Measurements from ENCODE around the gene PARD3B. TPM values are rescaled to one million over a fixed set of nuclear protein-coding genes. Genes with fewer than 3 reads are reported as not detected.

Gene PARD3B
- total and polyA plus RNA-seq, 2 of the 4 experiments (the other 2 are of a cell fraction) = 3.3 to 15.6 TPM

DNA sequence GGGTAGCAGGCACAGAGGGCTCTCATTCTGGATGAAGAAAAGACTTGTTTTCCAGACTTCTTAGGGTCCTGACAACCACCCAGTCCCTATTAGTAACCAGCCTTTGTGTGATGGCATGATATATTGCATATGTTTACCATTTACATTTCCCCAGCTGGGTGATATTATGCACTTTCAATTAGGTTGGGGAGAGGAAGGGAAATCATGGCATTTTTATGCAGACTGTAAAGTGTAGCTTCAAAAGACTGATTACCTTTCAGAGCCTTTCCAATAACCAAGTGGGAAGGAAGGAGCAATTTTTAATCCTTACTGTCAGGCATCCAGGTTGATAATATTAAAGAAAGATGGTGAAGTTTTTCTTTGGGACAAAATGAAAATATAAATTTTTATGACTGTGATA lies 896.2 kb downstream of the PARD3B start:
- H4K20me1 ChIP-seq (ENCODE audit: insufficient read depth, low read length) = no peaks in the 10 kb centered on the region
- no peak overlapping the region for H3K4ac ChIP-seq (ENCODE audit: low read depth, low read length)
- no peak overlapping the region for H3K18ac ChIP-seq (ENCODE audit: low read depth, low read length)
- H3K79me1 ChIP-seq (ENCODE audit: low read depth in 1 of 2, low read length in 2 of 2) = no peaks in the 10 kb centered on the region
- CTCF ChIA-PET = interaction anchor here (0.7 kb wide), 1 partner anchor 1650 kb away, joined by 3 read pairs; no protein-coding TSS in a partner anchor
- H3K14ac ChIP-seq (replicated peaks; ENCODE audit: low read depth, low read length) = no peak overlapping the region
- no peak overlapping the region for H2AK5ac ChIP-seq (ENCODE audit: low read depth, low read length)
- no peak overlapping the region for H2BK20ac ChIP-seq (ENCODE audit: low read depth, low read length)
- no peak overlapping the region for H3K56ac ChIP-seq (ENCODE audit: extremely low read depth, insufficient read depth, low read length)
- dilution Hi-C loops (cut with HindIII; ENCODE audit: low sequenced_read_pairs, unreplicated experiment) (no loop called here), intact Hi-C loops (cut with micrococcal nuclease) (no loop called here), in situ Hi-C loops (cut with MboI; ENCODE audit: low sequenced_read_pairs) (no loop called here)
- TF ChIP-seq MAFK (IDR thresholded peaks at IDR 0.05; ENCODE audit: low read depth, low read length) (no peak), POLR2A (IDR thresholded peaks at IDR 0.05; ENCODE audit: low read depth, low read length) (no peak), CTCF (conservative IDR thresholded peaks at IDR 0.05; ENCODE audit: low read depth, low read length) (no peak), FOS (IDR thresholded peaks at IDR 0.05; ENCODE audit: low read depth, low read length) (no peak), CEBPB (IDR thresholded peaks at IDR 0.05; ENCODE audit: low read depth, low read length) (no peak), BHLHE40 (IDR thresholded peaks at IDR 0.05; ENCODE audit: low read depth, low read length) (no peak), RCOR1 (IDR thresholded peaks at IDR 0.05; ENCODE audit: insufficient replicate concordance, low read length) (no peak), CHD1 (IDR thresholded peaks at IDR 0.05; ENCODE audit: low read depth, low read length) (no peak), MAZ (IDR thresholded peaks at IDR 0.05; ENCODE audit: borderline replicate concordance, low read depth, low read length) (no peak), MXI1 (IDR thresholded peaks at IDR 0.05; ENCODE audit: borderline replicate concordance, low read depth, low read length) (no peak), RFX5 (IDR thresholded peaks at IDR 0.05; ENCODE audit: low read depth, low read length) (no peak), SMC3 (IDR thresholded peaks at IDR 0.05; ENCODE audit: low read depth, low read length) (no peak), RAD21 (IDR thresholded peaks at IDR 0.05; ENCODE audit: low read length) (no peak), NFE2L2 (IDR thresholded peaks at IDR 0.05; ENCODE audit: low read depth, low read length) (no peak)
- TF ChIP-seq, protein P1, sequence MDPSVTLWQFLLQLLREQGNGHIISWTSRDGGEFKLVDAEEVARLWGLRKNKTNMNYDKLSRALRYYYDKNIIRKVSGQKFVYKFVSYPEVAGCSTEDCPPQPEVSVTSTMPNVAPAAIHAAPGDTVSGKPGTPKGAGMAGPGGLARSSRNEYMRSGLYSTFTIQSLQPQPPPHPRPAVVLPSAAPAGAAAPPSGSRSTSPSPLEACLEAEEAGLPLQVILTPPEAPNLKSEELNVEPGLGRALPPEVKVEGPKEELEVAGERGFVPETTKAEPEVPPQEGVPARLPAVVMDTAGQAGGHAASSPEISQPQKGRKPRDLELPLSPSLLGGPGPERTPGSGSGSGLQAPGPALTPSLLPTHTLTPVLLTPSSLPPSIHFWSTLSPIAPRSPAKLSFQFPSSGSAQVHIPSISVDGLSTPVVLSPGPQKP (IDR thresholded peaks at IDR 0.05; ENCODE audit: borderline replicate concordance, low read depth, low read length) = no peak
- TF ChIP-seq, protein P2, sequence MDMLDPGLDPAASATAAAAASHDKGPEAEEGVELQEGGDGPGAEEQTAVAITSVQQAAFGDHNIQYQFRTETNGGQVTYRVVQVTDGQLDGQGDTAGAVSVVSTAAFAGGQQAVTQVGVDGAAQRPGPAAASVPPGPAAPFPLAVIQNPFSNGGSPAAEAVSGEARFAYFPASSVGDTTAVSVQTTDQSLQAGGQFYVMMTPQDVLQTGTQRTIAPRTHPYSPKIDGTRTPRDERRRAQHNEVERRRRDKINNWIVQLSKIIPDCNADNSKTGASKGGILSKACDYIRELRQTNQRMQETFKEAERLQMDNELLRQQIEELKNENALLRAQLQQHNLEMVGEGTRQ (IDR thresholded peaks at IDR 0.05; ENCODE audit: low read depth, low read length) = no peak
- no peak overlapping the region for H2BK120ac ChIP-seq (ENCODE audit: low read depth, low read length)
- H3K9ac ChIP-seq (ENCODE audit: low read depth, low read length) = no peak overlapping the region
- H4K5ac ChIP-seq (ENCODE audit: low read depth, low read length) = no peak overlapping the region
- DNase-seq (no peak), ATAC-seq (ENCODE audit: low read depth) (no peak)
- no peak overlapping the region for H3K4me3 ChIP-seq (ENCODE audit: insufficient read depth, low read depth, low read length)
- no peaks in the 10 kb centered on the region for H3K36me3 ChIP-seq (ENCODE audit: control insufficient read depth, insufficient read depth, low read length)
- no peak overlapping the region for H3K4me2 ChIP-seq (ENCODE audit: low read depth, low read length)
- H3K9me1 ChIP-seq (ENCODE audit: insufficient read depth, low read length) = no peaks in the 10 kb centered on the region
- no peaks in the 10 kb centered on the region; the same call in 1 of the 2 replicates for H3K4me1 ChIP-seq (ENCODE audit: control insufficient read depth, insufficient read depth, low read length)
- H3K9me3 ChIP-seq (ENCODE audit: control insufficient read depth, insufficient read depth, low read length) = no peaks in the 10 kb centered on the region
- H2BK5ac ChIP-seq (ENCODE audit: low read depth, low read length, poor library complexity, severe bottlenecking) = no peak overlapping the region
- BruUV-seq (replicated peaks) = no TSS peak
- no peak overlapping the region for H2AFZ ChIP-seq (replicated peaks; ENCODE audit: low read length, poor library complexity)
- H4K91ac ChIP-seq (ENCODE audit: insufficient read depth, low read depth, low read length) = no peak overlapping the region
- no peak overlapping the region for H3K23ac ChIP-seq (ENCODE audit: low read depth, low read length)
- POLR2A ChIA-PET (ENCODE audit: unreplicated experiment) = no interaction called here
- H2AK9ac ChIP-seq (replicated peaks; ENCODE audit: low read depth, low read length, poor library complexity) = no peak overlapping the region
- H2BK15ac ChIP-seq (ENCODE audit: low read depth, low read length) = no peak overlapping the region
- H3K27ac ChIP-seq (ENCODE audit: insufficient read depth, low read length) = no peak overlapping the region
- no peak overlapping the region for H4K8ac ChIP-seq (ENCODE audit: low read depth in 2 of 2, low read length in 2 of 2)
- no peaks in the 10 kb centered on the region for H3K27me3 ChIP-seq (ENCODE audit: control insufficient read depth, insufficient read depth, low read length)
